8988T (cell line): ENCODE measurements around the gene NOTCH1.

Experiments
- DNase-seq: peaks from one replicate; pipeline ENCODE4 v3.0.0; 2011

Gene NOTCH1

DNA sequence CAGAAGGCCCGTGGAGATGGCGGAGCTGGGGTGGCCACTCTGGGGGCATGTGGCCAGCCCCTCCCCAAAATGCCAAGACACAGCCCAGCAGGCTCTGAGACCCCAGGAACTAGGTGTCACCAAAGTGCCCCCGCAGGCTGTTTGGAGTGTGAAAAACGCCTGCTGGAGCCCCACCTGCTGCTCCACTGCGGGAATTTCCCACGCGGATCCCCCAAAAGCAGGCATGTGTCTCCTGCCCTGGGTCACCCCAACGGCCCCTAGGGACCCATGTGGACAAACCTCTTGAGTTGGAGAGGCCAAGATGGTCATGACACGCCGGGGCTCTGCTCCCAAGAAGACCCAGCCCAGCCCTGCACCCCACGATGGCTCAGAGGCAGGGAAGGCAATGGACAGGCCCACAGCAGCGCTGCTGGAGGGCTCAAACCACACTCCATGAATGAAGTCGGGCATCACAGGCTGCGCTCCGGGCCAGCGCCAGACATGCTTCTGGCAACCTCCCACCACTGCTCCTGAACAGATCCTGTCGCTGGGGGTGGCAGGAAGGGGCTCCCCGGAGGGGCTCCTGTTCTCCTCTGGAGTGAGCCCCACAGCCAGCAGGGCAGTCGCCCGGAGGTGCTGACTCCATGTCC lies 15.3 kb downstream of the NOTCH1 start:
- DNase-seq, result no peak

DNA sequence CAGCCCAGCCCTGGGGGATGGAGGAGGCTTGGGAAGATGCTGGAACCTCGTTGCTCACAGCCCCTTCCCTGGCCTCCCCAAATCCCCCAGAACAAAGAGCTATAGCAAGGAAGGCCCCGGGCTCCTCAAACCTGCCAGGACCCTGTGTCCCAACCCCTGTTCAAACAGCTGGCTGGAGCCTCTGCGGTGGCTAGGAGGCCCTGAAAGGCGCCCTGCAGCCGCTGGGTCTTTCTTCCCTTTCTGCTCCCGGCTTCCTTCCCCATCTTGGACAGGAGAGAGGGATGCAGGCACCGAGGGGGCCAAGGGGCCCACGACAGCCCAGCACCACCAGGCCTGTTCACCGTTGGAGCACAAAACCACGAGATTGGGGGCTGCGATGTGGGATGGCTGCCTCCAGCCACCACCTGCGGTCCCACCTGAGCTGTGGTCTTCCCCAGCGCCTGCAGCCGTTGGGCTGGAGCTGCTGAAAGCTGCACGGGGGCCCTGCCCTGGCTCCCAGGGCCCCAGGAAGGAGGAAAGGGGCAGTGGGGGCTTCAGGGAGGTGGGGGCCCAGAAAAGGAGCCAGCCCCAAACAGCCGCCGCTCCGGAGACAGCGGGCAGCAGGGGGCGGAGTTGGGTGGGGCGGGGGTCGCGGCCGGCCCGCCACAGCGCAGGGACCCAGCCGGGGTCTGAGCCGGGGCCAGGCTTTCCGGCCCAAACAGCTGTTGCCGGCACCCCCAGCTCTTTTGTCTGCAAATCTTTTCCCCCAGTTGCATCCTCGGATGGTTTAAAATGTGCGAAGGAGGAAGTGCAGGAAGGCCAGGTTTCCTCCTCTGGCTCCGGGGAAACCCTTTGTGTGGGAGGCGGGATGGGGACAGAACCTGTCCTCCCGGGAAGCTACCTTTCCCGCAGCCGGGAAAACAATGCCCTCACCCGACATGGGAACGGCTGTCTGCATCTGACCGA lies 16.1 kb downstream of the NOTCH1 start:
- DNase-seq, result no peak

DNA sequence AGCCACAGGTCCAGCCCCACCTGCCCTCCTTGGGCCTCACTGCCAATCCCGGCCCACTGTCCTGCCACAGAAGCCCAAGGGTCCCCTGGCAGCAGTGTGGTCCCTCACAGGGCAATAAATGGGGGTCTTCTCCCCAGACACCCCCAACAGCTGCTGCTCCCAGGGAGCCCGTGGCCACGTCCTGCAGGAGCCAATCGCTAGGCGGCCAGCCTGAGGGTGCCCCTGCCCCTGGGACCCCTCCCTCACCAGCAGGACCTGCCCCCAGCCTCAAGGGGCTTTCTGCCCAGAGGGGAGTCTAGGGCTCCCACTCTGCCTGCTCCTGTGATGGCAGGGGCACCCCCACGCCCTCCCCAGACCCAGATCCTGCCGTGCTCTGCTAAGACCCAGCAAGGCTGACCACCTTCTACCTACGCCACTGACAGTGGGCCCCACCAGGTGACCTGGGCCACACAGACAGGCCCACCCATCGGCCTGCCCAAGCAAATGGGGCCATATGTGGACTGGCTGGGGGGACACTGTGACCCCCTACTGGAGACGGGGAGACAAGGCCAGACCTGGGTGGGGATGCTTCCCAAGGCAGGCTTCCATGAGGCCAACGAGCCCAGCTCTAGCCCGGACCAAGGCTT lies 17.0 kb downstream of the NOTCH1 start:
- no peak for DNase-seq

DNA sequence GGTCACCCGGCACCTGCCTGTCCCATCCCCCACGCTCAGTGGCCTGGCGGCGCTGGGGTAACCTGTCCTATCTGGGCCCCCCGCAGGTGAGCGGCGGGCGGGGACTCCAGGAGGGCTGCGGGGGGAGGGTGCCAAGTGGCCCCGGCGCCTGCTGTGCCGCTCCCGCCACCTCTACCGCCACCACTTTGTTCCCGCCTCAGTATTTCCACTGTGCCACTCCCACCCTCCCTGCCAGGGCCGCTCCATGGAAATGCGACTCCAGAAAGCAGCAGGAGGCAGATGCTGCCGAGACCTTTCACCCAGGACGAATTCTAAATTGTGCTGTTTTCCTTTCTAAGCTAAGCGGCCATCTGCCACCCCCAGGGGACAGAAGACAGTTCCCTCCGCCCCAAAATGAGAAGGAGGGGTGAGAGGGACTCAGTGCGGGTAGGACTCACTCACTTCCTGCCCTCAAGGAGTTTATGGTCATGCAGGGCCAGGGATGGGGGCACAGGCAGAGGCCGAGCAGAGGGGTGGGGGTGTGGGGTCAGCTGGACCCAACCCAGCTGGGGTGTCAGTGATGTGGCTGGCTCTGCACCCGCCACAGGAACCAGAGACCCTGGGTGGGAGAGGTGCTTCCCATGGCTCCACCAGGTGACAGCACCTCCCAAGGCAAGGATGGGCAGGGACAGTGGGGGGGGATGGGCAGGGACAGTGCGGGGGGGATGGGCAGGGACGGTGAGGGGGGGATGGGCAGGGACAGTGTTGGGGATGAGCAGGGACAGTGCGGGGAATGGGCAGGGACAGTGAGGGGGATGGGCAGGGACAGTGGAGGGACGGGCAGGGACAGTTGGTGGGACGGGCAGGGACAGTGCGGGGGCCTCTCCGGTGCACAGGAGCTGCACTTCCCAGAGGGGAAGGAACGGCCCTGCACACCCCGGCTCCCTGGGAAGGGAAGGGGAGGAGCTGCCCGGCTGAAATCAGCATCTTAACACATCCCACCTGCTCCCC lies 17.8 kb downstream of the NOTCH1 start:
- no peak for DNase-seq

GRCh38 chr9:136527131-136527530 lies 18.7 kb downstream of the NOTCH1 start:
- no peak for DNase-seq

DNA sequence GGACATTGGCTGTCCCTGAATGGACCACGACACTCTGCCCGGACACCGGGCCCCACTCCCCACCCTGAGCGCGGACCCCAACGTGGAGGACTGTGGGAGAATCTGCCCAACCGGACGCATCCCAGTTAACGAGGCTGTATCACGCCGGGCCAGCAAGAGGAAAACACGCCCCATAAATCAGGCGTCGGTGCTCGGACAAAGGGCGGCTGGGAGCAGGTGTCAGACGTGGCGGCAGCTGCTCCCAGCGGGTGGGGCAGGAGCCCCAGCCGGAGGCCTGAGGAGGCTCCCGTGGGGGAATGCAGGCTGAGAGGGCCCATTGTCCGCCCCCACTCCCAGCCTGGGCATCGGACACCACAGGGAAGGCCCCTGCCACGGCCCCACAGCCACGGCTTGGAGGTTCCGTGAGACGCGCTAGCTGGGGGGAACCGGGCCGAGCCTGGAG lies 19.2 kb downstream of the NOTCH1 start:
- DNase-seq, result no peak

- DNase-seq, result no peak
Measured at GRCh38 chr9:136525841-136526499, 19.9 kb downstream of the NOTCH1 start.

DNA sequence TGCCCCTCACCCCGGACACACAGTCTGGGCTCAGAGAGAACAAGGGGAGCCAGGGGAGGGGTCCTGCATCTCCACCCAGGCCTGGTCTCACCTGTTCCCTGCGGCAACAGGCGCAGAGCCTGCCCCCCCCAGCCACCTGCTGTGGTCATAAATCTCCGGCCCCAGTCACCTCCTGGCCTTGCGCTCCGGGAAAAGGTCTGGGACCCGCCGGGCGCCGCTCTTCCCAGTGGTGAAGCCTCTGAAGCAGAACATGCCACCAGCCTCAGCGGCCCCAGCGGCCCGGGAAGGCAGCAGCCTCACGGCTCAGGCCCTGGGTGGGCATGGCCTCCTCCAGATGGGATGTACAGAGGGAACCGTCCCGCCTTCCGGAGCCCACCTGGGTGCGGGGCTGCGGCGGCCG lies 20.6 kb downstream of the NOTCH1 start:
- DNase-seq, result no peak

GRCh38 chr9:136522314-136523237 lies 23.3 kb downstream of the NOTCH1 start:
- DNase-seq, result no peak

GRCh38 chr9:136521537-136521936 lies 24.3 kb downstream of the NOTCH1 start:
- DNase-seq, result no peak

DNA sequence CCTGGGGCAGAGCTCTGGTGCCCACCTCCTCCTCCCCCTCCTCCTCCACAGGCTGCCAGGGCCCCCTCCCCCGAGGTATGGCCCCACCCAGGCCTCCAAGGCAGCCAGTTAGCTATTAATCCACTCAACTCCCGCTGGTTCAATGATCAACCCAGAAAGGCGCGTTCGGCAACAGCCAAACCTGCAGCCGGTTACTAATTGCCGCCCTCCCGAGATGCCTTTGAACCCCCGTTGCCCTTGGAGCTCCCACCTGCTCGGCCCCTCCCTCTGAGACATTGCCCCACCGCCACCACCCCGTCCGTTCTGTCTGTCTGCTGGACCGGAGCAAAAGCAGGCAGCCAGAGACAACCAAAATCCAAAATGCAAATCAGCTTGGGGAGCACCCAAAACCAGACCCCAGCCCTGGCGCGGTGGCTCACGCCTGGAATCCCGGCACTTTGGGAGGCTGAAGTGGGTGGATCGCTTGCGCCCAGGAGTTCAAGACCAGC lies 25.8 kb downstream of the NOTCH1 start:
- no peak for DNase-seq

DNA sequence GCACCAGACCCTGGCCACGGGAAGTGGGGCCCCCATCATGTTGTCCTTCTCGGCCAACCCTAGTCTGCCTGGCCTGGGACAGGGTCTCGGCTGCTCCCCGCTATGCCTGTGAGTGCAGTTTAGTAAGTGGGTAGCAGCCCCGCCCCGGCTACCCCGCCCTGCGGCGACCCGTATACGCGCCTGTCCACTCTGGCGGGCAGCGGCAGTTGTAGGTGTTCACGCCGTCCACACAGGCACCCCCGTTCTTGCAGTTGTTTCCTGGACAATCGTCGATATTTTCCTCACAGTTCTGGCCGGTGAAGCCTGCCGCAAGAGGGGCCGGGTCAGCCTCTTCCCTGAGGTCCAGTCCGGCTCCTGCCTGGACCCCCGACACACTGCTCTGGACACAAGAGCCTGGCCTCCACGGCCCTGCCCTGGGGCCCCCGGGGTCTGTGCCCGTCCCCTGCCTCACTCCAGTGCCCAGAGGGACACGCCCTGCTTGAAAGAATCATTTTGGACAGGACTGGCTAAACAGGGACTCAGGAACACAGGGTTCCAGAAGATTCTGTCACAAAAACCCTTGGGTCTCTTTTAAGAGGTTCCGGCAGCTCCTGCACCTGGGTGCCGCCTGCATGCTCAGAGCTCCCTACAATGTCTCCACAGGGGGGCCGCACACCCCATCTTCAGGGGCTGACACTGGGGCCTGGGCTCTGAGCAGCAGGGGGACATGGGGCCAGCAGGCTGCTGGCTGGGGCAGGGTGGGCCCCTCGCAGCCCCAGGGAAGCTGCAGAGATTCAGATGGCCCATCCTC lies 26.4 kb downstream of the NOTCH1 start:
- DNase-seq, result no peak

DNA sequence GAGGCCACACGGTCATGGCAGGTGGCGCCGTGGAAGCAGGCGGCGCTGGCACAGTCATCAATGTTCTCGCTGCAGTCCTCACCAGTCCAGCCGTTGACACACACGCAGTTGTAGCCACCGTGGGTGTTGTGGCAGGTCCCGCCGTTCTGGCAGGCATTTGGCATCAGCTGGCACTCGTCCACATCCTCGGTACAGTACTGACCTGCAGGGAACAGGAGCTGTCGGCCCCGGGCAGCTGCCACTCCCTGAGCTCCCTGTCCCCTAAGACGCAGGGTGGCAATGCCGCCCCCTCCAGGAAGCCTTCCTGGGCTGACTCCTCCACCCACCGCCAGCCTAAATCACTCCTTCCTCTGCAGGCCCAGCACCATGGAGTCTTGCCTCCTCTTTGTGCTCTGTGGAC lies 27.2 kb downstream of the NOTCH1 start:
- DNase-seq, result no peak

DNA sequence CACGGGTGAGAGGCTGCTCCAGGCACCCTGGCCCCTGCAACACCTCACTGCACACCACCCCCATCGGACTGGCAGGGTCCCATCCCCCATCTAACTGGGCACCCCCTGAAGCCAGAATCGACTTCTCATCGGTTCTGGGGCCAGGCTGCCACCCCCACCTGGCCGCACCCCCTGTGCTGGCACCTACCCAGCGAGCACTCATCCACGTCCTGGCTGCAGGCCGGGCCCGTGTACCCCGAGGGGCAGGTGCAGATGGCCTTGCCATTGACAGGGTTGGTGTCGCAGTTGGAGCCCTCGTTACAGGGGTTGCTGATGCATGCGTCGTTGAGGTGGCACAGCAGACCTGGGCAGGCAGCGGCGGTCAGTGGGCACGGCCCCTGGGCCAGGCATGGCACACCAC lies 27.9 kb downstream of the NOTCH1 start:
- no peak for DNase-seq

DNA sequence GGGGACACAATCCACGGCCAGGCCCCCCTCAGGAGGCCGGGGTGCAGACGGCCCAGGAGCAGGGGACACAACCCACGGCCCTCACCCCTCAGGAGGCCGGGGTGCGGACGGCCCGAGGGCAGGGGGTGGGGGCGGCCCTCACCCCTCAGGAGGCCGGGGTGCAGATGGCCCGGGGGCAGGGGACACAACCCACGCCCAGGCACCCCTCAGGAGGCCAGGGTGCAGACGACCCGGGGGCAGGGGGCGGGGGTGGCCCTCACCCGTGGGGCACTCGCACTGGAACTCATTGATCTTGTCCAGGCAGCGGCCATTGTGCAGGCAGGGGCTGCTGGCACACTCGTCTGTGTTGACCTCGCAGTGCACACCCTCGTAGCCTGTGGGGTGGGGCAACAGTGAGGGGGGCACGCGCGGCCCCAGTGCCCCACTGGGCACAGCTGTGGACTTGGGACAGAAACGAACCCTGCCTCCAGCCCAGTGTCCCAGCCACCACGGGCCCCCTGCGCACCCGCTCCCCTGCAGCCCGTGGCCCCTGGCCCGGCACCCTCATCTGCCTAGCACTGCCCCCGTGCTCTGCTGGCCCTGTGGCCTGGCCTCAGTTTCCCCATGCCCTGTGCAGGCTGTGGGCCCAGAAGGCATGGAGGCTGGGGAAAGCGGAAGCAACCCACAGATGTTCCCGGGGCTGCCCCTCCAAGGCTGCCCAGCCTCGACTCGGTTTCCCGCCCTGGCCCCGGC lies 28.7 kb downstream of the NOTCH1 start:
- DNase-seq, result no peak

GRCh38 chr9:136516191-136516654 lies 29.6 kb downstream of the NOTCH1 start:
- no peak for DNase-seq

DNA sequence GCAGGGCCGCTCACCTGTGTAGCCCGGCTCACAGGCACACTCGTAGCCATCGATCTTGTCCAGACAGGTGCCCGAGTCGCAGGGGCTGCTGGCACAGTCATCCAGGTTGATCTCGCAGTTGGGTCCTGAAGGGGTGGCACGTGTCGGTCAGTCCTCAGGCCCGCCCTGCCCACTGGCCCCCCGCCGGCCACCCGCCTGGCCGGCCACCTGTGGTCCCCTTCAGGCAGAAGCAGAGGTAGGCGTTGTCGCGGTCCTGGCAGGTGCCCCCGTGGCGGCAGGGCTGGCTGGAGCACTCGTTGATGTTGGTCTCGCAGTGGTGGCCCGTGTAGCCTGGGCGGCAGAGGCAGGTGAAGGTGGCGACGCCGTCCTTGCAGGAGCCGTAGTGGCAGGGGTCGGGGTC lies 30.6 kb downstream of the NOTCH1 start:
- DNase-seq, result no peak

GRCh38 chr9:136514022-136514714 lies 31.7 kb downstream of the NOTCH1 start:
- no peak for DNase-seq
